ENCODE data around the gene FBXW7. TPM values are rescaled to one million over a fixed set of nuclear protein-coding genes. Genes with fewer than 3 reads are reported as not detected.

Gene FBXW7
- total RNA-seq, 2 donors from 2014 or later = 37.7 to 55.0 TPM

DNA sequence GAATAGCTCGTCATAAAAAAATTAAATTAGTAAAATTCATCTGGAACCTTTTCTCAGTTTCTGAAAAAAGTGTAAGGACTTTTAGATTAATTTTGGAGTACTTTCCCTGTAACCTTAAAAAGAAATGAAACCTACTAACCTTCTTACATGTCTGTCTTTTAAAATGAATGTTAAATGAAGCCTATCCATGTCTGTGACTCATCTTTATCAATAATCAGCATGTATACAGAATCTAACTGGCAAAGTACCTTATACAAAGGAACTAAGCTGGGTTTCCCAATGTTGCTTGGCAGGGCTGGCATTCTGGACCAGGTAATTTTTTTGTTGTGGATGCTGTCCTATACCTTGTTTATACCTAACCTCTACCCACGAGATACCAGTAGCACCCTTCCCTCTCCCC lies 13.6 kb downstream of the FBXW7 start:
- intact Hi-C loops (cut with DNase I) = no loop called here
- no peak for DNase-seq (ENCODE audit: low spot score)

DNA sequence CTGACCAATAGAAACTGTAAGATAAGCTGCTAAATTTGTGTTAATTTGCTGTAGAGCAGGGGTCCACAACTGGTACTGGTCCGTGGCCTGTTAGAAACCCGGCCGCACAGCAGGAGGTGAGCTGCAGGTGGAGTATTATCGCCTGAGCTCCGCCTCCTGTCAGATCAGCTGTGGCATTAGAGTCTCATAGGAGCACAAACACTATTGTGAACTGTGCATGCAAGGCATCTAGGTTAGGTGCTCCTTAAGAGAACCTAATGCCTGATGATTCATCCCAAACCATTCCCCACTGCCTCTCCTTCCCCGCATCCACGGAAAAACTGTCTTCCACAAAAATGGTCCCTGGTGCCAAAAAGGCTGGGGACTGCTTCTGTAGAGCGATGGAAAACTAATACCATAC lies 19.7 kb downstream of the FBXW7 start:
- DNase-seq (ENCODE audit: low spot score) = no peak
- intact Hi-C loops (cut with DNase I) = no loop called here

DNA sequence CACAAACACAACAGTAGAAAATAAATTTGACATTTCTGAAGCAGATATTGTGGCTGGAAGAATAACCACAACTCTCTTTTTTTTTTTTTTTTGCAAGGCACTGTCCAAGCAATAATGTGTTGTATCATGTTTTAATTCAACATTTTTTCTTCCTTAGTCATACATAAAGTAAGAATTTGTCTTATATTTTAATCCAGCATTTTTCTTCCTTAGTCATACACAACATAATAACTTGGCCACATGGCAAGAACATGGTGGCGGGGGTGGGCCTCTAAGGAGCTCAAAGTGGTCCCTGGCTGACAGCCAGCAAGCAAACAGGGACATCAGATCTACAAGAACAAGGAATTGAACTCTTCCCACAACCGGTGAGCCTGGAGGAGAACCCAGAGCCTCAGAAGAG lies 20.2 kb downstream of the FBXW7 start:
- DNase-seq (ENCODE audit: low spot score) = no peak
- intact Hi-C loops (cut with DNase I) = no loop called here

DNA sequence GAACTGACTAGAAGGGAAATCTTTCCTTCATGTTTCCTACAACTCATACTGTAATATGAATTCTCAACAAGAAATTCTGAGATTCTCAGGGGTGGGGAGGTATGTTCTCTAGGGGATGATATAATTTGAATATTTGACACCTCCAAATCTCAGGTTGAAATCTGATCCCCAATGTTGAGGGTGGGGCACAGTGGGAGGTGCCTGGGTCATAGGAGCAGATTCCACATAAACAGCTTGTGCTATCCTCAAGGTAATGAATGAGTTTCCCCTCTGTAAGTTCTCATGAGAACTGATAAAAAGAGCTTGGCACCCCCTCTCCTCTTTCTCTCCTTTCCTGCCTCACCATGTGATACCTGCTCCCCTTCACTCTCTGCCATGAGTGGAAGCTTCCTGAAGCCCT lies 21.5 kb downstream of the FBXW7 start:
- no peak for DNase-seq (ENCODE audit: low spot score)
- intact Hi-C loops (cut with DNase I) = no loop called here

DNA sequence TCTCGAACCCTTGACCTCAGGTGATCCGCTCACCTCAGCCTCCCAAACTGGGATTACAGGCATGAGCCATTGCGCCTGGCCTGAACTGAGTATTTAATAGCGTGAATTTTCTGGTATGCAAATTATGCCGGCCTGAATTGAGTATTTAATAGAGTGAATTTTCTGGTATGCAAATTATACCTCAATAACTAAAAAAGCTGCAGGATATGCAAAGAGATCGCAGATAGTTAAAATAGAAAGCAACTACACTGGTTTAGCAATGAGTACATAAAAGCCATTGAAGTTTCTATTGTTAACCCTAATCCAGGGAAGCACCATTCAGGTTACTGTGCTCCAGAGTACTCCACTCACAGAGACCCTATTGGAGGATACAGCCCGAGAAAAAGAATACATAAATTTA lies 22.8 kb downstream of the FBXW7 start:
- intact Hi-C loops (cut with DNase I) = no loop called here
- DNase-seq (ENCODE audit: low spot score) = no peak

DNA sequence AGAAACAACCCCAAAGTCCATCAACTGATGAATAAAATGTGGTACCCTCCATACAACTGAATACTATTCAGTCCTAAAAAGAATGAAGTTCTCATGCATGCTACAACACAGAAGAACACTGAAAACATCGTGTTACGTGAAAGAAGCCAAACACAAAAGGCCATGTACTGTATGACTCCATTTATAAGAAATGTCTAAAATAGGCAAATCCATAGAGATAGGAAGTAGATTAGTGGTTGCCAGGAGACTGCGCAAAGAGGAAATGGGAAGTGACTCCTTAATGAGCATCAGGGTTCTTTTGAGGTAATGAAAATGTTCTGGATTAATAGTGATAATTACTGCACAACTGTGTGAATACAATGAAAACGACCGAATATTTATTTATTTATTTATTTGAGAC lies 23.4 kb downstream of the FBXW7 start:
- intact Hi-C loops (cut with DNase I) = no loop called here
- DNase-seq (ENCODE audit: low spot score) = no peak

DNA sequence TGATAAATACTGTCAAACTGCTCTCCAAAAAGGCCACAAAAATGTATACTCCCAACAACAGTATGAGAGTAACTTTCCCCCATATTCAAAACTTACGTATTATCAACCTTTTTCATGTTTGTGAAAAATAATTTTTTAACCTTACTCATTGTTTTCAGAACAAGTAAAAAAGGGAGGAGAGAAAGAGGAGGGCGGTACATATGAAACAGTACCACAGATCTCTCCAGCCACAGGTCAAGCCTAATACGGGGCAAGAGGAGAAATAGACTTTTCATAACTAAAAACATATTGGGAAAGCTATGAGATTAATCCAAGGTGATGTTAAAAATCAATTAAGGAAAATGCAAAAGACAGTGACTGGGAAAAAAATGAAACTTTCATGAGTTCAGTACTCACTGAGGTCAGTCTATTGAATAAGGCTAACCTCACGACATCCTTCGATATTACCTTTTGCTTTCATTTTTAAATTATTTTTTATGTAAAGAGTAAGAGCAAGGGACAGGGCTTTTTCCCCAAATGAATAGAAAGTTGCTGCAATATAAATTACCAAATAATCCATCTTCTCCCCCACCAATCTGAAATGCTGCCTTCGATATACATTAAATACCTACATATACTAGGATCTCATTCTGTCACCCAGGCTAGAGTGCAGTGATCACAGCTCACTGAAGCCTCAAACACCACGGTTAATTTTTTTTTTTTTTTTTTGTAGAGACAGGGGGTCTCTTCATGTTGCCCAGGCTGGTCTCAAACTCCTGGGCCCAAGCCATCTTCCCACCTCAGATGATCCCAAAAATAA lies 25.3 kb downstream of the FBXW7 start:
- DNase-seq (ENCODE audit: low spot score) = no peak
- intact Hi-C loops (cut with DNase I) = no loop called here

DNA sequence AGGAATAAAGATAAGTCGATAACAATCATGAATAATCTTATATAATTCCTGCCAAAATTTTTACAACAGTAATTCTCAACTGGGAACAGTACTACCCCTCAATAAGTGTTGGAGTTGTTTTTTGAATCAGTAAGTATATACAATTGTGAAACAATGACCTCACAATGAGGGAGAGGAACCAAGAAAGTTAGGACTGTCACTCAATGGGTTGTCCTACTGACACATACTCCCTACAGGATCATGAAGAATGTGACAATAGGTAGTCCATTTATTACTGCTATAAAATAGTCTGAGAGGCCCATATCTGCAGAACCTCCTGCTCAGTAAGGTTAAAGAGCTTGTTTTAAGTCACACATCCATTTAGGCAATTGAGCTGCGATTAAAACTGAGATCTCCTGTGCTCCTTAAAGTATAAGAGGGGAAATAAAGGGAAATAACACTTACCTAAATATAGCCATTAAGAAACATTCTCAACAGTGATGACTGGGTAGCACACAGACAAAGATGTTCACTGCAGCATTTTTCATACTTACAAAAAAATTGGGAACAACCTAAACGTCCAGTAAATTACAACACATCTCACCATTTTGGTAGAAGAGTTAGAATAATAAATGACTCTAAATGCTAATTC lies 26.2 kb downstream of the FBXW7 start:
- DNase-seq (ENCODE audit: low spot score) = no peak
- intact Hi-C loops (cut with DNase I) = no loop called here

DNA sequence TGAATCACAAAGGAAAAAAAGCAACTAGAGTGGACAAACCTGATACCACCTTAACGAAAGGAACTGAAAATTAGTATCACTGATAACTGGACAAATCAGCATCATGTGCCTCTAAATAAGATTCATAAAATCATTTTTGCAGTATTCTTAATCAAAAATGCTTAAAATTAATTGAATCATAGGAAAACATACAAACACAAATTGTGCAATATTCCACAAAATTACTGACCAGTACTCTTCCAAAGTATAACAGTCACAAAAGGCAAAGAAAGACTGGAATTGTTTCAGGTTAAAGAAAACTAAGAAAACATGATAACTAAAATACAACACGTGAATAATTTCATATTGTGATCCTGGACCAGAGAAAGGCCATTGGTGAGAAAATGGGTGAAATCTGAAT lies 27.1 kb downstream of the FBXW7 start:
- intact Hi-C loops (cut with DNase I) = no loop called here
- DNase-seq (ENCODE audit: low spot score) = no peak

DNA sequence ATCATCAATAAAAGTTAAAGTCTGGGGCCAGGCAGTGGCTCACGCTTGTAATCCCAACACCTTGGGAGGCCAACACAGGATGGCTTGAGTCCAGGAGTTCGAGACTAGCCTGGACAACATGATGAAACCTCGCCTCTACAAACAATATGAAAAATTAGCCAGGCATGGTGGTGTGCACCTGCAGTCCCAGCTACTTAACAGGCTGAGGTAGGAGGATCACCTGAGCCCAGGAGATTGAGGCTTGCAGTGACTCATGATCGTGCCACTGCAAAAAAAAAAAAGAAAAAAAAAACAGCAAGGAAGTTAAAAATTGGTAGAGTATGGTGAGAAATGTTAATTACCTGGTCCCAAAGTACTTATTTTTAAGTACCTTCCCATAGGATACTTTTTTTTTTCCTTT lies 27.5 kb downstream of the FBXW7 start:
- intact Hi-C loops (cut with DNase I) = no loop called here
- no peak for DNase-seq (ENCODE audit: low spot score)

DNA sequence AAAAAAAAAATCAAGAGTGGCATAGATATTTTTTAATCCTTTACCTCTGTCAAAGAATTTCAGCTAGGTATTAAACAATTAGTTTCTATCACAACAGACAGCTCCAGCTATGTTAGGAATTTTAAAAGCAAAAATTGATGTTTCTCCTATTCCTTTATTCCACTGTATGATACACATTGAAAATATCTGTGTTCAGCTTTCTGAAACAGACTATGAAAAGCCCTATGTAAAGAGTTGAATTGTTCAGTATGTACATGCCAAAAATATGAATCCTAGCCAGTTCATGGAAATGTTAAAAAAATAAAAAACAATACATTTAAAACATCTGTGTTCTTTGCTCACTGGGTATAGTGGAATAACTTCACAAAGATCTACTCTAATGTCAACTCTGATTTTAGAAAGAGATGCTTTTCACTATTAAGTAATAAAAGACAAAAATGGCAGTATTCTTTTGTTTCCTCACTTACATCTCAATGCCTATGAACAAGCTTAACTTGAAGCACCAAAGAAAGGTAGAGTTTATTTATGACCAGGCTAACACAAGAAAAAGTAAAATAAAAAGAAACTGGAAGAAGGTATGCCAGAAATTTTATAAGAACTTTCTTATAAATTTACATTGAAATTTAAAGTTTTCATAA lies 32.1 kb downstream of the FBXW7 start:
- intact Hi-C loops (cut with DNase I) = loop anchor here in 1 of 2 donors (5.0 kb wide), 1 partner anchor 139 kb away; no protein-coding TSS in a partner anchor
- DNase-seq (ENCODE audit: low spot score) = no peak

DNA sequence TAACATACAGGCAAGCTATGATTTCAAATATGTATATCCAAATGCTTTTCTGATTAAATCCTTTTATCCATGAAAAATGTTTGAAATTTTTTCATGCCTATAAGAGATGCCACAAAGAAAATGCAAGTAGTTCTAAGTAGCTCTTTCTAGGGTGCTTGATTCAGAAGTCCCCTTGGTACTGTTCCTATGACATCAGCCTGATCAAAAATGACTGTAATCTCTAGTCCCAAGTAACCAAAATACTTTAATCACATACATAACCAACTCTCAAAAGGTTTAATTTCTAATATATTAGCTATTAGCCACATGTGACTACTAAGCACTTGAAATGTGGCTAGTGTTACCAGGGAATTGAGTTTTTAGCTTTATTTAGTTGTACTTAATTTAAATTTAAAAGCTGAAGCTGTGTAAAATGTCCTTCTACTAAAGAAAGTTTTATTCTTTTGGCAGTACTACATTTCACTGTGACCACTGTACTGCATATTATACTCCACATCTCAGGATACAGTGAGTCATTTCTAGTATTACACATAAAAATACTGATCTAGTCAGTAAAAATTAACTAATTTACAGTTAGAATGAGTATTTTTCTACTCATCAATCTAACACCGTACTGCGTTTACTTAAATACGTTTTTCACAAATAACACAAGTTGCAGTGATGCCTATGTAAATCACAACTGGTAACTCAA lies 33.9 kb downstream of the FBXW7 start:
- intact Hi-C loops (cut with DNase I) = loop anchor here in 1 of 2 donors (5.0 kb wide), 1 partner anchor 140 kb away; no protein-coding TSS in a partner anchor
- no peak for DNase-seq (ENCODE audit: low spot score)

DNA sequence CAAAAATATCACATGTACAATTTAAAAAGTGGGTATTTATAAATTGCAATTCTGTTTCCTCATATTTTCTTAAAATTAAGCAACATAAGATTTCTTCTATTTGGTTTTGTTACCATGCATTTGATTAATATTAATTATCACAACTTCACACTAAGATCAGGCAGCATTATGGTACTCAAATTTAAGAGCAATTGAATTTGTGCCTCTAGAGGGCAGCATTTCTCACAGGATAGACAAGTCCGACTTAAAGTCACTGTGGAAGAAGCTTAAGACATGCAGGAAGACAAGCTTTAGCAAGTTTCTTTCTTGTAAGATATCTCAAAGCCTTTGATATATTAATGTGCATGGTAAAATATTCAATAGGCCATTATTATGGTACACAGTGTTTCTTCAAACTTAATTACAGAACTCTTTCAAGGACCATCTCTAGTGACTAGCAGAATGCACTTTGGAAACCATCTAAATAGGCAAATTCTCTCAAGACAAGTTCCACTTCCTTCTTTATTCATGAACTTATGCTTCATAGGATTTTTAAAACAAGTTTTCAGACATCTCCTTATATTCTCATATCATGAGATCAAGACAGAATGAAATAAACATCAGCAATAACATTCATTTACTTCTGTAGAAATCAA lies 35.0 kb downstream of the FBXW7 start:
- DNase-seq (ENCODE audit: low spot score) = no peak
- intact Hi-C loops (cut with DNase I) = loop anchor here in 1 of 2 donors (5.0 kb wide), 1 partner anchor 141 kb away; no protein-coding TSS in a partner anchor

DNA sequence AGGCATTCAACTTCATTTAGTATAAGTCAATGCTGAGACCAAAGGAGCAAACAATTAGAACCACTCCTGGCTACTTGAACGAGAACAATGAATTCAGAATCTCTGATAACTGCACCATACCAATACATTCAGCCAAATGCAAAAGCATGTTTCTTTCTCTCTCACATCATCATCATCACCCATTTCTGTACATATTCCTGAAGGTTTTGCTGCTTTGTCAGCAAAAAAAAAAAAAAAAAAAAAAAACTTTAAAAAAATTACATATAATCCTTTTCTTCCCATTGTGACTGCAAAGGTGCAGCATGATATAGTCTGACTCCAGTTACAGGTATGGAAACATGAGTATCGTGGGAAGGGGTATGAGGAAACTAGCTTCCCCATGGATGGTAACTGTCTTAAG lies 35.6 kb downstream of the FBXW7 start:
- DNase-seq (ENCODE audit: low spot score) = no peak
- intact Hi-C loops (cut with DNase I) = loop anchor here in 1 of 2 donors (5.0 kb wide), 1 partner anchor 142 kb away; no protein-coding TSS in a partner anchor

DNA sequence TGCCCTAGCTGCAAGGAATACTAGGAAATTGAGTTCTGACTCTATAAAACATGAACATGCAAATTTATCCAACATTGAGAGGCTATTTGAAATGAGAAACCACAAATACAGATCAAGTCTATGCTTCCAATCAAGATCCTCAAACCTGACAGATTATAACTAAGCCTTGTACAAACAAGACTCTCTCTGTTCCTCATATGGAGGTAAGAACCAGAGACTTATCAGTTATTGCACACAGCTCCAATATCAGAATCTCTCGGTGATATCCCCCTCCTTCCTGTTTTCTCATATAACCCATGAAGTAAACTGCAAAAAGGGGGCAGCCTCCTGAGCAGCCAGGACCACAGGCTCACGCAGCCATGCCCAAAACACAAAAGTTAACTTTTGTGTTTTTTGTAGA lies 36.5 kb downstream of the FBXW7 start:
- DNase-seq (ENCODE audit: low spot score) = no peak
- intact Hi-C loops (cut with DNase I) = no loop called here

DNA sequence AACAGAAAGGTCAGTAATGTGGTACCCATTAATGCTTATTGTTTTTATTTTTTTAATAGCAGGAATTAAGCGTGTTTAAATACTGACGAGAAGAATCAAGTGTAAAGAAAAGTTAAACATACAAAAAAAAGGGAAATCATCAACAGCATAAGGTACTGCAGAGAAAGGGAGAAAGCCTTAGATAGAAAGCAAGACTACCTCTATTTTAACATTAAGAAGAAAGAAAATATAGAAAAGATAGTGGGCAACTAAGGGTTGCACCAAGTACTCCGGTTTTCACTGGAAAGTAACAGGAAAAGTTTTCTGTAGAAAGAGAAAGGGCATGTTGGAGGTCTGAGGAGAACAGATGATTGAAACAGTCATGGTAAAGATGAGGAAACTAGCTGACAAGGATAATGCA lies 41.9 kb downstream of the FBXW7 start:
- no peak for DNase-seq (ENCODE audit: low spot score)
- intact Hi-C loops (cut with DNase I) = no loop called here

DNA sequence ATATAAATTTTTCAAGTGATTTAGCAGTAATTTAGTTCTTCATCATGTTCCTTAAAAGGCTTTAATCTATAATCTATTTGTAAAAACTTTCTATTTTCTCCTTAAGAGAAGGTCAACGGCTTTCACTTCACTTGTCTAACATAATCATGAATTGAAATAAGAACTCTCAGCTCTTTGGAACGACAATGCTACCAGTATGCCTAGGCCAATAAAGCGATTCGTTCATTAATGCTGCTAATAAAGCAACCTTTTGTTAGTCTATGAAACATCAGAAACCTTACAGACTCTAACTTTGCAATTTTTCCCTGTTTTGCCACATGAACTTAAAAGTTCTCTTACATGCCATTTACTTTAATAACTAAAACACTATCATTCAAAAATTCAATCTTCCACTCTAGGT lies 47.6 kb downstream of the FBXW7 start:
- DNase-seq (ENCODE audit: low spot score) = no peak
- intact Hi-C loops (cut with DNase I) = no loop called here

DNA sequence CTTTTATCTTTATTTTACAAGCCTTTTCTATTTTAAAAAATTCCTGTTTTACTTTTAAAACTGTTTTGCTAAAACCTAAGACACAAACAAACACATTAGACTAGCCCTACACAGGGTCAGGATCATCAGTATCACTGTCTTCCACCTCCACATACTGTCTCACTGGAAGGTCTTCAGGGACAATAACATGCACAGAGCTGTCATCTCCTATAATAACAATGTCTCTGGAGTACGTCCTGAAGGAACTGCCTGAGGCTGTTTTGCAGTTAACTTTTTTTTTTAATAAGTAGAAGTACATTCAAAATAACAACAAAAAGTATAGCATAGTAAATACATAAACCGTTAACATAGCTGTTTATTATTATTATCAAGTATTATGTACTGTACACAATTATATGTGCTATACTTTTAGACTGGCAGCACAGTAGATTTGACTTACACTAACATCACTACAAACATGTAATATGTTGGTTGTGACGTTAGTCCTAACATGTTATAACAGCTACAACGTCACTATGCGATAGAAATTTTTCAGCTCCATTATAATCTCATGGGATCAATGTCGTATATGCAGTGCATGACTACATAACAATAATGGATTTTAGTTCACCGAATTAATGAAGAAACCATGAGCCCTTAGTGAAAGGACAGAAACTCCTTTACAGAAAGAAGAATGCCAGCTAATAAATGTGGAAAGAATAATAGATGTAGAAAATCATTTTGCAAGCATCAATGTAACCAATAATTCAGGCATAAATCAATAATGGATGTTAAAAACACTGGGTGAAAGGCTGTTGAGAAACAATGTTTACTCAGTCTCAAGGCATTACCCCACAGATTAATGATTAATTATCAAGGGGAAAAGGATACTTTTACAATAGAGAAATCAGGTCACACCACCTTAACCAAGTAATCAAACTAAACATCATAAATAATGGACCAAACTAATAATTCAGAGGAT lies 49.2 kb downstream of the FBXW7 start:
- no peak for DNase-seq (ENCODE audit: low spot score)
- intact Hi-C loops (cut with DNase I) = no loop called here

All from posterior vena cava (tissue), 2 donors.